ENCODE results near the gene C3orf80. TPM values are rescaled to one million over a fixed set of nuclear protein-coding genes. Genes with fewer than 3 reads are reported as not detected.
"Not testable (repeated sequence)": the region's sequence is repeated elsewhere in the genome, so short reads cannot be mapped to it uniquely, and the experiment has no call there.

The C3orf80 gene
- total RNA-seq (2021; fragmentation: NEBNext Ultra II Directional; extraction: Animal tissue kit (Norgen Biotek cat#: 25700)), result under 1 TPM; 0.26 to 0.95 (median 0.47) TPM
- long read RNA-seq, partial matches to known transcripts, result 0 of 1 reads
- long read RNA-seq, other reads (novel, unspliced or antisense), result 0 of 1 reads

- peak; percentile 40 for DNase-seq
- H3K27ac Mint-ChIP-seq, result no peak within 1 kb of the TSS
- peak; percentile 60 for TF ChIP-seq CTCF (IDR thresholded peaks at IDR 0.05)
- no peaks in the 10 kb centered on the region for H3K27me3 Mint-ChIP-seq (ENCODE audit: insufficient read depth)
- peaks cover 6% of the 10 kb centered on the region for H3K4me1 Mint-ChIP-seq (ENCODE audit: low read depth)
- H3K36me3 Mint-ChIP-seq (ENCODE audit: low read depth), result no peaks in the 10 kb centered on the region
- H3K4me3 Mint-ChIP-seq, result peak within 1 kb of the TSS; percentile 80
- no peaks in the 10 kb centered on the region for H3K9me3 Mint-ChIP-seq
Measured at GRCh38 chr3:160225176-160226025, at the start of gene C3orf80. Gene C3orf80 (plus strand): TSS chr3:160225422. CDS start chr3:160225636, 214 bp downstream.

GRCh38 chr3:160176923-160177322 lies 48.3 kb upstream of the C3orf80 start:
- Mint-ChIP-seq H3K9me3 (no peaks in the 10 kb centered on the region), H3K27ac (no peak overlapping the region), H3K4me1 (ENCODE audit: low read depth) (peaks cover 26% of the 10 kb centered on the region), H3K4me3 (no peak overlapping the region), H3K27me3 (ENCODE audit: insufficient read depth) (no peaks in the 10 kb centered on the region), H3K36me3 (ENCODE audit: low read depth) (no peaks in the 10 kb centered on the region)
- TF ChIP-seq CTCF (IDR thresholded peaks at IDR 0.05), result no peak
- DNase-seq, result no peak

GRCh38 chr3:160178661-160179060 lies 46.6 kb upstream of the C3orf80 start:
- H3K9me3 Mint-ChIP-seq, result not testable (repeated sequence)

GRCh38 chr3:160179403-160179802 lies 45.8 kb upstream of the C3orf80 start:
- H3K27ac Mint-ChIP-seq; H3K4me3 Mint-ChIP-seq; H3K9me3 Mint-ChIP-seq; H3K36me3 Mint-ChIP-seq (ENCODE audit: low read depth); H3K27me3 Mint-ChIP-seq (ENCODE audit: insufficient read depth); DNase-seq: not testable (repeated sequence)
- H3K4me1 Mint-ChIP-seq (ENCODE audit: low read depth), result peaks cover 43% of the 10 kb centered on the region

More at GRCh38 chr3:160178661-160179060, 46.6 kb upstream of the C3orf80 start:
- peaks cover 35% of the 10 kb centered on the region for H3K4me1 Mint-ChIP-seq (ENCODE audit: low read depth)
- H3K27me3 Mint-ChIP-seq (ENCODE audit: insufficient read depth); DNase-seq; H3K36me3 Mint-ChIP-seq (ENCODE audit: low read depth); H3K27ac Mint-ChIP-seq; H3K4me3 Mint-ChIP-seq: not testable (repeated sequence)

DNA sequence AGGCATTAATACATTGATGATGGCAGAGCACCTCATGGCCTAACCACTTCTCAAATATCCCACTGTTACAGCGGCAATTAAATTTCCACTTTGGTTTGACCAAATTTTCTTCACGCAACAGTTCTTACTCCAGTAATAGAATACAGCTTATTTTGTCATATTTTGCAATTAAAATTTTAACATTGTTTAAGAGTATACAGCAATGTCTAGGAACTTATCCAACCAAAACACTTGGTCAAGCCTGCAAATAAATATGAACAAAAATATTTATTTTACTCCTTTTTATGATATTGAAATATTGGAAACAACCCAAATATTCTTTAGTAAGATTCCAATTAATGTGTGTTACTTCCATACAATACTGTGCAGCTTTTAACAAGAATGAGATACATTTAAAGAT lies 45.3 kb upstream of the C3orf80 start:
- no peaks in the 10 kb centered on the region for H3K36me3 Mint-ChIP-seq (ENCODE audit: low read depth)
- H3K4me1 Mint-ChIP-seq (ENCODE audit: low read depth), result peaks cover 48% of the 10 kb centered on the region
- H3K4me3 Mint-ChIP-seq, result peak overlapping the region; percentile 78
- no peak for DNase-seq
- no peak for TF ChIP-seq CTCF (IDR thresholded peaks at IDR 0.05)
- no peaks in the 10 kb centered on the region for H3K9me3 Mint-ChIP-seq
- H3K27ac Mint-ChIP-seq, result peak overlapping the region; percentile 89; the same call in 1 of the 2 replicates
- no peaks in the 10 kb centered on the region for H3K27me3 Mint-ChIP-seq (ENCODE audit: insufficient read depth)

DNA sequence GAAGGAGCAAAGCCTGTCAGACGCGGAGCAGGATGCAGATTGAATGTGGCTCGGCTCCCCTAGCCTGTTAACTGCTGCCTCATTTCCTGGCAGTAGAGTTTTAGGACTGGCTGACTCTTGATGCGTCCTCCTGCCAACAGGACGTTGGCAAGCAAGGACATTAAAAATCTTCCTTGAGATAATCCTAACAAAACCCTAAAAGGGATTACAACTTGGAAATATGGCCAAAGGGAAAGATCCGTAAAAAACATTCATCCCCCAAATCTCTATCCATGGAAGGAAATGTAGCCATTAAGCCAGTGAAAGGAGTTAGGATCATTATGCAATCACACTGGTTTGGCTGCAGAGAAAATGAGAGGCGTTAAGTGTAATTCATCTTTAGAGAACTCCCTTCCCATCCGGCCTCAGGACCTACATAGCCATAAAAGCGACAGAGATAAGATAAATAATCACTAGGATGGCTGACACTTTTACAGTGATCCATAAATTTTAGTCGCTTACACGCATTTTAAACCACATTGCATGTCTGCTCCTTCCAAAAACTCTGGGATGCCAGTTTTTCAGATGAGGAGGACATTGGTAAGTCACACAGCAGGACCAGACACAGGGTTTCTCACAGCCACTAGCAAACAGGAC lies 44.5 kb upstream of the C3orf80 start:
- peak overlapping the region; percentile 78 for H3K4me3 Mint-ChIP-seq
- TF ChIP-seq CTCF (IDR thresholded peaks at IDR 0.05), result no peak
- peak; percentile 84 for DNase-seq
- no peaks in the 10 kb centered on the region for H3K9me3 Mint-ChIP-seq
- H3K36me3 Mint-ChIP-seq (ENCODE audit: low read depth), result no peaks in the 10 kb centered on the region
- H3K4me1 Mint-ChIP-seq (ENCODE audit: low read depth), result peaks cover 56% of the 10 kb centered on the region
- peak overlapping the region; percentile 89 for H3K27ac Mint-ChIP-seq
- no peaks in the 10 kb centered on the region for H3K27me3 Mint-ChIP-seq (ENCODE audit: insufficient read depth)
